Measurements from ENCODE around the gene DIO3.

DNA sequence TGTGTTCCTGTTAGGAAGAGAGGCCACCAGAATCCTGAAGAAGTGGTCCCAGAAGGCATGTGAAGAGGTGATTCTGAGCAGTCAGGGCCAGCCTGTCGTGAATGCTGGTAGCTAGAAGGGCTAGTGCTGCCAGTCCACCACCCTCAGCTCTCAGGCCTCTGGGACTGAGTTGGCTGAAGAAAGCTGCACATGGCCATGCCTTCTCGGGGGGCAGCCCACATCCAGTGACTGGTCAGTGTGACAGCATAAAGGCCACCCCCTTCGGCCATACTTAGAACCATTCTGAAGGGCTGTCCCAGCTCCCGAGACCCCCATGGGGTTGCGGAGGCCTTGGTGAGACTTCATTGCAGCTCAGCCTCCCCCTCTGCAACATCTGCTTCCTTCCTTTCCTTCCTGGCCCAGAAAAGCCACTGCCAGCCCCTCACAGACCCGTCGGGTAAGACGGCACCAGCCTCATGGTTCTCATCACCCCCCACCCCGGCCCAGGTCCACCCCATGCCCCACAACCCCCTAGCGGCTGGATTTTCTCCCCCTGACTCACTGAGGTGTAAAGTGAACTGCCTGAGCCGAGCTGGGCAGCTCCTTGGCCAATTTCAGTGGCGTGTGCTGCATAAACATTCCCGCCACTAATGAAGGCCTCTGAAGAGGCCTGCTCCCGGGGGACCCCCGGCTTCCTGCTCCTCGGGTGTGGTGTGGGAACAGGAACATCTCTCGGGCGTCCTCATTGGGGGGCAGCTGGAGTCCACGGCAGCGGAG, 49.5 kb upstream of the DIO3 start:
- TF ChIP-seq, protein P1, sequence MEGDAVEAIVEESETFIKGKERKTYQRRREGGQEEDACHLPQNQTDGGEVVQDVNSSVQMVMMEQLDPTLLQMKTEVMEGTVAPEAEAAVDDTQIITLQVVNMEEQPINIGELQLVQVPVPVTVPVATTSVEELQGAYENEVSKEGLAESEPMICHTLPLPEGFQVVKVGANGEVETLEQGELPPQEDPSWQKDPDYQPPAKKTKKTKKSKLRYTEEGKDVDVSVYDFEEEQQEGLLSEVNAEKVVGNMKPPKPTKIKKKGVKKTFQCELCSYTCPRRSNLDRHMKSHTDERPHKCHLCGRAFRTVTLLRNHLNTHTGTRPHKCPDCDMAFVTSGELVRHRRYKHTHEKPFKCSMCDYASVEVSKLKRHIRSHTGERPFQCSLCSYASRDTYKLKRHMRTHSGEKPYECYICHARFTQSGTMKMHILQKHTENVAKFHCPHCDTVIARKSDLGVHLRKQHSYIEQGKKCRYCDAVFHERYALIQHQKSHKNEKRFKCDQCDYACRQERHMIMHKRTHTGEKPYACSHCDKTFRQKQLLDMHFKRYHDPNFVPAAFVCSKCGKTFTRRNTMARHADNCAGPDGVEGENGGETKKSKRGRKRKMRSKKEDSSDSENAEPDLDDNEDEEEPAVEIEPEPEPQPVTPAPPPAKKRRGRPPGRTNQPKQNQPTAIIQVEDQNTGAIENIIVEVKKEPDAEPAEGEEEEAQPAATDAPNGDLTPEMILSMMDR (IDR thresholded peaks at IDR 0.05), result no peak
- TF ChIP-seq POLR2A (IDR thresholded peaks at IDR 0.05) (no peak), EP300 (IDR thresholded peaks at IDR 0.05) (no peak)
